Ishikawa (cell line): ENCODE measurements around the gene SPSB4.

Experiments
- CEBPB ChIP-seq: IDR thresholded peaks from 2 replicates; pipeline ENCODE4 v1.6.1; 2012
- CREB1 ChIP-seq: IDR thresholded peaks from 2 replicates; pipeline ENCODE4 v1.6.1; 2012; ENCODE audit warnings: low read depth
- EP300 ChIP-seq: IDR thresholded peaks from 2 replicates; pipeline ENCODE4 v1.6.1; 2012; ENCODE audit warnings: borderline replicate concordance
- FOXM1 ChIP-seq: IDR thresholded peaks from 2 replicates; pipeline ENCODE4 v1.6.1; 2012; ENCODE audit warnings: low read depth, borderline replicate concordance
- NFIC ChIP-seq: IDR thresholded peaks from 2 replicates; pipeline ENCODE4 v1.6.1; 2012
- RAD21 ChIP-seq: IDR thresholded peaks from 2 replicates; pipeline ENCODE4 v1.6.1; 2012; ENCODE audit warnings: low read depth
- TAF1 ChIP-seq: IDR thresholded peaks from 2 replicates; pipeline ENCODE4 v1.6.1; 2012; ENCODE audit warnings: low read depth, mild to moderate bottlenecking
- YY1 ChIP-seq: IDR thresholded peaks from 2 replicates; pipeline ENCODE4 v1.6.1; 2012; ENCODE audit warnings: low read depth
- ZBTB7A ChIP-seq: IDR thresholded peaks from 2 replicates; pipeline ENCODE4 v1.6.1; 2012; ENCODE audit warnings: low read depth
- TF ChIP-seq, protein P1 (sequence below): IDR thresholded peaks from 2 replicates; pipeline ENCODE4 v1.6.1; 2012; ENCODE audit warnings: low read depth, mild to moderate bottlenecking
- TF ChIP-seq, protein P2 (sequence below): IDR thresholded peaks from 2 replicates; pipeline ENCODE4 v1.6.1; 2012

DNA sequence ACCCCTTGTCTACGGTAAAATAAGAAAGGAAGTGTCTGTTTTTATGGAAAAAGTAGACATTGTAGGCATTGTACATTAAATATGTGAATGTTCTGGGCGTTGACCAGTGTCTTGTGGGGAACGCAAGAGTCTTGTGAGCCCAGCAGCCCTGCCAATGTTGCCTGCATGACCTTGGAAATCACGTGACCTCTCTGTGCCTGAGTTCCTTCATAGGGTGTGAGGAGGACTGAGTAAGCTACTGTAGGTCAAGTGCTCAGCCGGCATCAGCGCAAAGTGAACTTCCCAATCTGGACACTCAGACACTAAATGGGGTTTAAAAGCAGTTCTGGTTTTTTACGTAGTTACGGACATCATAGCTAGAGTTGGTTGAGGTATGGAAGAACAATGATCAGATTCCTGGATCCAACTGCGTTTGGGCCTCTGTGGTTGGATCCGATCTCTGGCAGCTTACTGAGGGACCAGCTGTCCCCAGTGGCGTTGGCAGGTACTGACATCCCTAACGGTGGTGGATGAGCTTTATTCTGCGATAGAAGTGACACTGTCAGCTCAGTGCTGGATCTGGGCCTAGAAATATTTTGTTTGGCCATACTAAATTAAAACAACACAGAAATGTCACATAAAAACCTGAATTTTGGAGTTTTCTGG, 63.8 kb downstream of the SPSB4 start:
- TF ChIP-seq TAF1 (no peak), EP300 (no peak), FOXM1 (no peak), RAD21 (no peak), NFIC (no peak), YY1 (no peak), CEBPB (no peak), CREB1 (no peak), ZBTB7A (no peak)
- TF ChIP-seq, protein P1, sequence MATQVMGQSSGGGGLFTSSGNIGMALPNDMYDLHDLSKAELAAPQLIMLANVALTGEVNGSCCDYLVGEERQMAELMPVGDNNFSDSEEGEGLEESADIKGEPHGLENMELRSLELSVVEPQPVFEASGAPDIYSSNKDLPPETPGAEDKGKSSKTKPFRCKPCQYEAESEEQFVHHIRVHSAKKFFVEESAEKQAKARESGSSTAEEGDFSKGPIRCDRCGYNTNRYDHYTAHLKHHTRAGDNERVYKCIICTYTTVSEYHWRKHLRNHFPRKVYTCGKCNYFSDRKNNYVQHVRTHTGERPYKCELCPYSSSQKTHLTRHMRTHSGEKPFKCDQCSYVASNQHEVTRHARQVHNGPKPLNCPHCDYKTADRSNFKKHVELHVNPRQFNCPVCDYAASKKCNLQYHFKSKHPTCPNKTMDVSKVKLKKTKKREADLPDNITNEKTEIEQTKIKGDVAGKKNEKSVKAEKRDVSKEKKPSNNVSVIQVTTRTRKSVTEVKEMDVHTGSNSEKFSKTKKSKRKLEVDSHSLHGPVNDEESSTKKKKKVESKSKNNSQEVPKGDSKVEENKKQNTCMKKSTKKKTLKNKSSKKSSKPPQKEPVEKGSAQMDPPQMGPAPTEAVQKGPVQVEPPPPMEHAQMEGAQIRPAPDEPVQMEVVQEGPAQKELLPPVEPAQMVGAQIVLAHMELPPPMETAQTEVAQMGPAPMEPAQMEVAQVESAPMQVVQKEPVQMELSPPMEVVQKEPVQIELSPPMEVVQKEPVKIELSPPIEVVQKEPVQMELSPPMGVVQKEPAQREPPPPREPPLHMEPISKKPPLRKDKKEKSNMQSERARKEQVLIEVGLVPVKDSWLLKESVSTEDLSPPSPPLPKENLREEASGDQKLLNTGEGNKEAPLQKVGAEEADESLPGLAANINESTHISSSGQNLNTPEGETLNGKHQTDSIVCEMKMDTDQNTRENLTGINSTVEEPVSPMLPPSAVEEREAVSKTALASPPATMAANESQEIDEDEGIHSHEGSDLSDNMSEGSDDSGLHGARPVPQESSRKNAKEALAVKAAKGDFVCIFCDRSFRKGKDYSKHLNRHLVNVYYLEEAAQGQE, result no peak
- TF ChIP-seq, protein P2, sequence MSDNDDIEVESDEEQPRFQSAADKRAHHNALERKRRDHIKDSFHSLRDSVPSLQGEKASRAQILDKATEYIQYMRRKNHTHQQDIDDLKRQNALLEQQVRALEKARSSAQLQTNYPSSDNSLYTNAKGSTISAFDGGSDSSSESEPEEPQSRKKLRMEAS, result no peak
